Measurements from ENCODE around the gene SIRT3. TPM values are rescaled to one million over a fixed set of nuclear protein-coding genes. Genes with fewer than 3 reads are reported as not detected.

SIRT3 gene
- total RNA-seq, 2 donors from 2014 or later = 16.5 to 48.5 TPM

DNA sequence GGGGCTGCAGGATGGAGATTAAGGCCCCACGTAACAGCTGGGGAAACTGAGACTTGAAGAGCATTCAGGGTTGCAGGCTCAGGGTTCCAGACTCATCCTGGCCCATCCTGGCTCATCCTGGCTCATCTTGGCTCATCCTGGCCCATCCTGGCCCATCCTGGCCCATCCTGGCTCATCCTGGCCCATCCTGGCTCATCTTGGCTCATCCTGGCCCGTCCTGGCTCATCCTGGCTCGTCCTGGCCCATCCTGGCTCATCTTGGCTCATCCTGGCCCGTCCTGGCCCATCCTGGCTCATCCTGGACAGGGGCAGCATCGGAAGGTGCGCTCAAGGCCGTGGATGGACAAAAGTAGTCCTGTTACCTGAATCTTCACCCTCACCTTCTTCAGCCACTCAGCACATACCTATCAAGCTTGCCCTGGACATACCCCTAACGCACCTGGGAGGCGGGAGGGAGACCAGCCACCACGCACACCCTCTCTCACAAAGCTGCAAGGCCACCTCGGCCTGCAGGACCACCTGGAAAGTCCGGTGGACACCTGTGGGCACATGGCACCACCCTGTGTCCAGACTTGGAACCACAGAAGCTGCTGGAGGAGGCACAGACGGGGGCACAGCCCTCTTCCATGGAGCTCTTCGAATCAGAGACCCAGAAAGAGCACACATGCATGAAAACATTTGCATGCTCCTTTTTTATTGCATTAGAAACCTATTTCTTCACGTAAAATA, 21.8 kb upstream of the SIRT3 start:
- H3K27ac Mint-ChIP-seq = peak overlapping the region; percentile 70
- no peak overlapping the region for H3K4me3 Mint-ChIP-seq
- H3K9me3 Mint-ChIP-seq = no peaks in the 10 kb centered on the region
- peaks cover 14% of the 10 kb centered on the region for H3K36me3 Mint-ChIP-seq (ENCODE audit: low read depth)
- no peak for ATAC-seq (replicated peaks)
- H3K27me3 Mint-ChIP-seq = no peaks in the 10 kb centered on the region
- peaks cover 5% of the 10 kb centered on the region for H3K4me1 Mint-ChIP-seq

- Mint-ChIP-seq H3K4me1 (peaks cover 5% of the 10 kb centered on the region), H3K27me3 (no peaks in the 10 kb centered on the region), H3K27ac (peak overlapping the region; percentile 70), H3K36me3 (ENCODE audit: low read depth) (peaks cover 22% of the 10 kb centered on the region), H3K4me3 (no peak overlapping the region), H3K9me3 (no peaks in the 10 kb centered on the region)
- no peak for ATAC-seq (replicated peaks)
Measured at GRCh38 chr11:256952-257737, 21.0 kb upstream of the SIRT3 start.

GRCh38 chr11:255816-256215, 19.7 kb upstream of the SIRT3 start:
- Mint-ChIP-seq H3K27ac (no peak overlapping the region), H3K36me3 (ENCODE audit: low read depth) (peaks cover 35% of the 10 kb centered on the region), H3K4me3 (no peak overlapping the region), H3K27me3 (no peaks in the 10 kb centered on the region), H3K9me3 (no peaks in the 10 kb centered on the region), H3K4me1 (peaks cover 5% of the 10 kb centered on the region)
- no peak for ATAC-seq (replicated peaks)

- H3K9me3 Mint-ChIP-seq = no peaks in the 10 kb centered on the region
- no peak overlapping the region for H3K4me3 Mint-ChIP-seq
- H3K4me1 Mint-ChIP-seq = peaks cover 5% of the 10 kb centered on the region
- no peak overlapping the region for H3K27ac Mint-ChIP-seq
- no peaks in the 10 kb centered on the region for H3K27me3 Mint-ChIP-seq
- peaks cover 41% of the 10 kb centered on the region for H3K36me3 Mint-ChIP-seq (ENCODE audit: low read depth)
- no peak for ATAC-seq (replicated peaks)
Measured at GRCh38 chr11:255176-255575, 19.0 kb upstream of the SIRT3 start.

DNA sequence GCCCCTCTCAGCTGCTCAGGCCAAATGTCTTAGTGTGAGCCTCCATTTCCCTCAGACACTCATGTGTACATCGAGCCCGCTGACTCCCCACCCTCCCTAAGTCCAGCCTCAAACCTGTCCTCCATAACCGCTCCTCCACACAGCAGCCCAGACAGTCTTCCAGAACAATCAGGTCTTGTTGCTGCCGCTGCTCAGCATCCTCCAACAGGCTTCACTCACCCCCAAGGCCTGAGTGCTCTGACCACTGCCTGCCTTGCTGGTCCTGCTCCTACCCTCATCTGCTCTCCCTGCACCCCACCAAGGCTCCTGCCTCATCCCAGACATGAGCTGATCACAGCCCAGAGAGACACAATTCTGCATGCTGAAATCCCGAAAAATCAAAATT, 17.7 kb upstream of the SIRT3 start:
- Mint-ChIP-seq H3K27me3 (no peaks in the 10 kb centered on the region), H3K36me3 (ENCODE audit: low read depth) (peaks cover 54% of the 10 kb centered on the region), H3K27ac (no peak overlapping the region), H3K4me3 (no peak overlapping the region), H3K9me3 (no peaks in the 10 kb centered on the region), H3K4me1 (peaks cover 10% of the 10 kb centered on the region)
- no peak for ATAC-seq (replicated peaks)

DNA sequence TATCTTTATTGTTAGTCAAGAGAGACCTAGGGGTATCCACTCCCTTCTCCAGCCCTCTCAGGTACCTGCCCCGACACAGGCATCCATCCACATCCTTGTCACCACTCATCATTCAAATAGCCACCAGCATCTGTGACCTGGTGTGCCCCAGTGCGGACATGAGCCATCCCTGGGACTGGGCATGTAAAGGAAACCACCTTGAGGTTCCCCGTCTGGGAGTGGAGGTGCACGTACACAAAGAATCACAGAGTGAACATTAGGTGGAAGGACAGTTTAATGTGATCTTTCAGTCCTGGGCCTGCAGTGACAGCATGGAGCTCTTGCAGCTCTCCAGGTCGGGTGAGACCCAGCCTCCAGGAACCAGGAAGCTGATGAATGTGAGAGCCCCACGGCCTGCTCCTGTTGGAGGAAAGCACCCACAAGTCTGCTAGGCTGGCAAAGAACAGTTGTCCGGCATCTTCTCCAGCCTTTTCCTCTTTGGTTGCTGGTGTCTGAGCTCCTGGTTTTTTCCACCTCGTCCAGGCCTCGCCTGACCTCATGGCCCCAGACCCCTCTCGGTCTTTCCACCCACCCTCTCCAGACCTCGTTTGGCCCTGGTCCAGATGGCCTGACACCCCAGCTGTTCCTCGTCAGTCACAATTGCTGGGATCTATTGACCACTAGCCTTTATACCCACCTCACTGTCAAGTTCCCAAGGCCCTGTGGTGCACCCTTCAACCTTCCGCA, 17.2 kb upstream of the SIRT3 start:
- peaks cover 10% of the 10 kb centered on the region for H3K4me1 Mint-ChIP-seq
- no peaks in the 10 kb centered on the region for H3K27me3 Mint-ChIP-seq
- H3K9me3 Mint-ChIP-seq = no peaks in the 10 kb centered on the region
- no peak overlapping the region for H3K27ac Mint-ChIP-seq
- peaks cover 60% of the 10 kb centered on the region for H3K36me3 Mint-ChIP-seq (ENCODE audit: low read depth)
- no peak overlapping the region for H3K4me3 Mint-ChIP-seq
- no peak for ATAC-seq (replicated peaks)

- Mint-ChIP-seq H3K4me1 (peaks cover 6% of the 10 kb centered on the region), H3K36me3 (ENCODE audit: low read depth) (peaks cover 66% of the 10 kb centered on the region), H3K4me3 (no peak overlapping the region), H3K9me3 (no peaks in the 10 kb centered on the region), H3K27ac (no peak overlapping the region), H3K27me3 (no peaks in the 10 kb centered on the region)
- no peak for ATAC-seq (replicated peaks)
Measured at GRCh38 chr11:252666-253065, 16.5 kb upstream of the SIRT3 start.

DNA sequence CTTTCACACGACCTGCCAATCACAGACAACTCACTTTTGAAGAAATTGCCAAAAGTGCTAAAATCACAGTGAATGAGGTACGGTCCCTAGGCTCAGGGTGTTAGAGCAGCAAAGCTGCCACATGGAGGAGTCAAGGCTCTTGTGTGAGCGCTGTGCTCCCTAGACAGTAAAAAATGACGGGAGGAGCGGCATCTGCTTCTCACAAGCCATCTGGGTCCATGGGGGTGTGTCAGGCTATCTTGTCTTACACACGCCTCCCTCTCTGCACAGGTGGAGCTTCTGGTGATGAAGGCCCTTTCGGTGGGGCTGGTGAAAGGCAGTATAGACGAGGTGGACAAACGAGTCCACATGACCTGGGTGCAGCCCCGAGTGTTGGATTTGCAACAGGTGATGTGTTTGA, 15.4 kb upstream of the SIRT3 start:
- Mint-ChIP-seq H3K36me3 (ENCODE audit: low read depth) (peaks cover 78% of the 10 kb centered on the region), H3K4me1 (peaks cover 6% of the 10 kb centered on the region), H3K4me3 (no peak overlapping the region), H3K9me3 (no peaks in the 10 kb centered on the region), H3K27ac (no peak overlapping the region), H3K27me3 (no peaks in the 10 kb centered on the region)
- ATAC-seq (replicated peaks) = no peak

GRCh38 chr11:250740-251299, 14.7 kb upstream of the SIRT3 start:
- Mint-ChIP-seq H3K36me3 (ENCODE audit: low read depth) (peaks cover 85% of the 10 kb centered on the region), H3K4me3 (no peak overlapping the region)

GRCh38 chr11:250274-250673, 14.1 kb upstream of the SIRT3 start:
- Mint-ChIP-seq H3K4me1 (peaks cover 6% of the 10 kb centered on the region), H3K27ac (no peak overlapping the region), H3K27me3 (no peaks in the 10 kb centered on the region), H3K4me3 (no peak overlapping the region), H3K9me3 (no peaks in the 10 kb centered on the region), H3K36me3 (ENCODE audit: low read depth) (peaks cover 90% of the 10 kb centered on the region)
- ATAC-seq (replicated peaks) = no peak

More at GRCh38 chr11:250740-251299, 14.7 kb upstream of the SIRT3 start:
- Mint-ChIP-seq H3K27ac (no peak overlapping the region), H3K4me1 (peaks cover 6% of the 10 kb centered on the region), H3K27me3 (no peaks in the 10 kb centered on the region), H3K9me3 (no peaks in the 10 kb centered on the region)
- peak; percentile 81 for ATAC-seq (replicated peaks)

DNA sequence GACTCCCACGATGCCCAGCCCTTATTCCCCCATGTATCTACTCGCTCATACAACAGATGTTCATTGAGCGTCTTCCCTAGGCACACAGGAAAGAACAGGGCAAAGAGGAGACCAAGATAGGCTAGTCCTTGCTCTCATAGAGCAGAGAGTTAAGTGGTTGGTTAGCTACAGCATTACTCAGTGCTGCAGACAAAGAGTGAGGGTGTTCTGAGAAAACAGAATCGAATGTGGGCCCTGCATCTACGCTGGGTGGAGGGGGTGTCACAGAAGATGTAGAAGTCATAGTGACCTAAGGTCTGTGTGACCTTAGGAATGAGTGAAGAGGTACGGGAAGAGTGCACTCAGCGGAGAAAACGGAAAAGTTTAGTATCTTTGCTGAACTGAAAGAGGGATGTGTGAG, 12.9 kb upstream of the SIRT3 start:
- H3K27ac Mint-ChIP-seq = peak overlapping the region; percentile 4
- ATAC-seq (replicated peaks) = peak; percentile 71
- H3K4me3 Mint-ChIP-seq = peak overlapping the region; percentile 2
- no peaks in the 10 kb centered on the region for H3K9me3 Mint-ChIP-seq
- H3K36me3 Mint-ChIP-seq (ENCODE audit: low read depth) = peaks cover 100% of the 10 kb centered on the region
- H3K27me3 Mint-ChIP-seq = no peaks in the 10 kb centered on the region
- H3K4me1 Mint-ChIP-seq = peaks cover 6% of the 10 kb centered on the region

- peaks cover 99% of the 10 kb centered on the region for H3K36me3 Mint-ChIP-seq (ENCODE audit: low read depth)
- H3K4me3 Mint-ChIP-seq = no peak overlapping the region
- peaks cover 23% of the 10 kb centered on the region for H3K4me1 Mint-ChIP-seq
- no peaks in the 10 kb centered on the region for H3K9me3 Mint-ChIP-seq
- ATAC-seq (replicated peaks) = peak; percentile 72
- no peak overlapping the region for H3K27ac Mint-ChIP-seq
- no peaks in the 10 kb centered on the region for H3K27me3 Mint-ChIP-seq
Measured at GRCh38 chr11:244376-244775, 8.2 kb upstream of the SIRT3 start.

- no peak for ATAC-seq (replicated peaks)
- peak overlapping the region; percentile 47 for H3K27ac Mint-ChIP-seq
- H3K4me3 Mint-ChIP-seq = peak overlapping the region; percentile 18
- H3K36me3 Mint-ChIP-seq (ENCODE audit: low read depth) = peaks cover 98% of the 10 kb centered on the region
- no peaks in the 10 kb centered on the region for H3K9me3 Mint-ChIP-seq
- peaks cover 27% of the 10 kb centered on the region for H3K4me1 Mint-ChIP-seq
- no peaks in the 10 kb centered on the region for H3K27me3 Mint-ChIP-seq
Measured at GRCh38 chr11:241634-242033, 5.5 kb upstream of the SIRT3 start.

GRCh38 chr11:240315-240714, 4.2 kb upstream of the SIRT3 start:
- no peaks in the 10 kb centered on the region for H3K27me3 Mint-ChIP-seq
- peak overlapping the region; percentile 7 for H3K27ac Mint-ChIP-seq
- H3K4me3 Mint-ChIP-seq = peak overlapping the region; percentile 4
- no peaks in the 10 kb centered on the region for H3K9me3 Mint-ChIP-seq
- H3K4me1 Mint-ChIP-seq = peaks cover 31% of the 10 kb centered on the region
- ATAC-seq (replicated peaks) = no peak
- H3K36me3 Mint-ChIP-seq (ENCODE audit: low read depth) = peaks cover 98% of the 10 kb centered on the region
